Measurements from ENCODE around the gene PPP2R2D. TPM values are rescaled to one million over a fixed set of nuclear protein-coding genes. Genes with fewer than 3 reads are reported as not detected.

Gene PPP2R2D
- total RNA-seq, 2 donors from 2014 or later: 43.1 to 52.4 TPM

GRCh38 chr10:131868436-131868835, 32.4 kb upstream of the PPP2R2D start:
- no peaks in the 10 kb centered on the region for H3K27me3 ChIP-seq
- no peak for DNase-seq
- H3K9me3 ChIP-seq: no peaks in the 10 kb centered on the region

GRCh38 chr10:131869344-131869743, 31.5 kb upstream of the PPP2R2D start:
- WGBS, 2 donors: 89 to 92% methylated on average over 8 of the region's 8 CpGs
- Histone ChIP-seq H3K9me3 (no peaks in the 10 kb centered on the region), H3K27me3 (no peaks in the 10 kb centered on the region), H3K4me1 (no peaks in the 10 kb centered on the region), H3K36me3 (replicated peaks in 1 of 2; ENCODE audit: insufficient read depth in 1 of 2, low read depth in 2 of 2) (no peaks in the 10 kb centered on the region), H3K4me3 (no peak overlapping the region), H3K27ac (no peak overlapping the region)
- ATAC-seq (no peak), DNase-seq (no peak)
- TF ChIP-seq CTCF (IDR thresholded peaks at IDR 0.05) (no peak), POLR2A (IDR thresholded peaks at IDR 0.05) (no peak)
- intact Hi-C loops (cut with DNase I): loop anchor here (10.0 kb wide), 1 partner anchor 1675 kb away; no protein-coding TSS in a partner anchor

More at GRCh38 chr10:131868436-131868835, 32.4 kb upstream of the PPP2R2D start:
- Histone ChIP-seq H3K27ac (no peak overlapping the region), H3K4me3 (no peak overlapping the region), H3K36me3 (replicated peaks in 1 of 2; ENCODE audit: insufficient read depth in 1 of 2, low read depth in 2 of 2) (no peaks in the 10 kb centered on the region), H3K4me1 (no peaks in the 10 kb centered on the region)
- WGBS, 2 donors: 76 to 82% methylated on average over 10 of the region's 10 CpGs
- TF ChIP-seq POLR2A (IDR thresholded peaks at IDR 0.05) (no peak), CTCF (IDR thresholded peaks at IDR 0.05) (no peak)
- intact Hi-C loops (cut with DNase I): loop anchor here (10.0 kb wide), 1 partner anchor 1674 kb away; no protein-coding TSS in a partner anchor
- ATAC-seq: no peak

- H3K9me3 ChIP-seq: no peaks in the 10 kb centered on the region
- ATAC-seq: no peak
- peaks cover 6% of the 10 kb centered on the region for H3K4me1 ChIP-seq
- TF ChIP-seq CTCF (IDR thresholded peaks at IDR 0.05): no peak
- no peak for TF ChIP-seq POLR2A (IDR thresholded peaks at IDR 0.05)
- H3K36me3 ChIP-seq (replicated peaks in 1 of 2; ENCODE audit: insufficient read depth in 1 of 2, low read depth in 2 of 2): no peaks in the 10 kb centered on the region
- no peak overlapping the region for H3K4me3 ChIP-seq
- H3K27me3 ChIP-seq: no peaks in the 10 kb centered on the region
- intact Hi-C loops (cut with DNase I): no loop called here
- DNase-seq: no peak
- H3K27ac ChIP-seq: no peak overlapping the region
- WGBS, 2 donors: 58 to 72% methylated on average over 5 to 8 of the region's 8 CpGs
These were observed 30.4 kb upstream of the PPP2R2D start for GRCh38 chr10:131870411-131870810.

GRCh38 chr10:131870831-131871672, 29.8 kb upstream of the PPP2R2D start:
- H3K4me1 ChIP-seq: peaks cover 6% of the 10 kb centered on the region
- H3K36me3 ChIP-seq (replicated peaks in 1 of 2; ENCODE audit: insufficient read depth in 1 of 2, low read depth in 2 of 2): no peaks in the 10 kb centered on the region
- intact Hi-C loops (cut with DNase I): no loop called here
- H3K27me3 ChIP-seq: no peaks in the 10 kb centered on the region
- no peaks in the 10 kb centered on the region for H3K9me3 ChIP-seq
- 77% methylated on average over 14 to 15 of the region's 15 CpGs for WGBS, 2 donors
- ATAC-seq (no peak), DNase-seq (no peak)
- no peak overlapping the region for H3K4me3 ChIP-seq
- no peak overlapping the region for H3K27ac ChIP-seq
- TF ChIP-seq CTCF (IDR thresholded peaks at IDR 0.05): no peak

GRCh38 chr10:131871673-131872005, 29.2 kb upstream of the PPP2R2D start:
- Histone ChIP-seq H3K36me3 (replicated peaks in 1 of 2; ENCODE audit: insufficient read depth in 1 of 2, low read depth in 2 of 2) (no peaks in the 10 kb centered on the region), H3K27me3 (no peaks in the 10 kb centered on the region), H3K27ac (no peak overlapping the region), H3K9me3 (no peaks in the 10 kb centered on the region), H3K4me1 (peaks cover 6% of the 10 kb centered on the region), H3K4me3 (no peak overlapping the region)
- WGBS, 2 donors: 68 to 78% methylated on average over 4 to 8 of the region's 8 CpGs
- ATAC-seq (no peak), DNase-seq (no peak)
- intact Hi-C loops (cut with DNase I): no loop called here
- no peak for TF ChIP-seq POLR2A (IDR thresholded peaks at IDR 0.05)
- TF ChIP-seq CTCF (IDR thresholded peaks at IDR 0.05): no peak

Data from body of pancreas (tissue), 4 donors.